ENCODE measurements around the gene SPPL2A. TPM values are rescaled to one million over a fixed set of nuclear protein-coding genes. Genes with fewer than 3 reads are reported as not detected.

SPPL2A gene
- polyA plus RNA-seq, 1 of the 3 experiments (the other 2 are of a cell fraction): 21.6 TPM

DNA sequence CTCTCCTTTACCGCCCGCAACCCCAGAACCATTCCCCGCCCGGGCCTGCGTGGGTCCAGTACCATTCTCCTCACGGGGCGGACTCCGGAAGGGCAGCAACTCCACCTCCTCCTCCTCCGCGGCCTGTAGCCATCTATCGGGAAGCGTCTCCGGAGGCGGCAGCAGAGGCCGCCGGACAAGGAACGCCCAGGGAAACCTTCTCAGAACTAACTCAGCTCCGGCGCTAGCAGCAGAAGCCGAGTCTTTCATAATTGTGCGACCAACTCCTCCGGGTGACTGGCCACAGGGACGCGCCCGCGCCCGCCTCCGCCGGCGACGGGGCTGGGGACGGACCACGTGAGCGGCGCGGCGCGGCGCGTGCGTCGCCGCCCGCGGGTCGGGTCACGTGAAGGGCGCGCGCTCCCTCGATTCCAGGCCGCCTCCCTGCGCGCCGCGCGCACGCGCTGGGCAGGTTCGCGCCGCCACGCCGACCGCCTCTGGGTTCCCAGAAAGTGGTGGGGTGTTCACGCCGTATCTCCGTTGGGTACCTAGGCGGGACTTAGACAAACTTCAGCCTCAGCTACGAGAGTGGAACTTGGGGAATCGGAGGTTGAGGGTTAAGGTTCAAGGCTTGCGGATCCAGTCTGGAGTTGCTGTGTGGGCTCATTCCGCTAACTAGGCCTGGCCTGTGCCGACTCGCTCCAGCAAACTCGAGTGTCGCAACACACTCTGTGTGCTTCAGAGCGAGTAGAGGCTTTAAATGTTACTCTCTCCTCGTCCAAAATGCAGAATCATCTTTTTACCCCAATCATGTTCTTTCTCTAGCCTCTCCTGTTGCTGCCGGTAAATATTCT is 78.8 kb downstream of the SPPL2A start, which contains the start of gene TRPM7 (continued):
- TF ChIP-seq RFX5 (IDR thresholded peaks at IDR 0.05; ENCODE audit: low read length) (no peak), NFIC (IDR thresholded peaks at IDR 0.05; ENCODE audit: borderline replicate concordance) (no peak), NRF1 (IDR thresholded peaks at IDR 0.05; ENCODE audit: low read depth, low read length) (peak; percentile 83), YY1 (IDR thresholded peaks at IDR 0.05; ENCODE audit: low read depth) (no peak), FOXM1 (IDR thresholded peaks at IDR 0.05; ENCODE audit: low read depth) (no peak), FOSL2 (IDR thresholded peaks at IDR 0.05; ENCODE audit: borderline replicate concordance, low read depth) (no peak), SIN3A (IDR thresholded peaks at IDR 0.05; ENCODE audit: borderline replicate concordance, low read depth, low read length) (0 out of 2 replicates have a peak, but pooled peaks have one; percentile 42), MEF2A (IDR thresholded peaks at IDR 0.05; ENCODE audit: borderline replicate concordance, low read depth) (no peak), SMC3 (IDR thresholded peaks at IDR 0.05; ENCODE audit: low read depth, low read length) (no peak), PBX3 (IDR thresholded peaks at IDR 0.05) (no peak), FOXJ3 (CRISPR knock-in tag; IDR thresholded peaks at IDR 0.05) (no peak), ZBTB33 (IDR thresholded peaks at IDR 0.05; ENCODE audit: borderline replicate concordance, low read depth) (no peak), GATA2 (CRISPR knock-in tag; IDR thresholded peaks at IDR 0.05) (no peak), RAD21 (IDR thresholded peaks at IDR 0.05; ENCODE audit: low read length) (no peak), TEAD4 (IDR thresholded peaks at IDR 0.05; ENCODE audit: borderline replicate concordance, insufficient read depth) (no peak), RCOR1 (IDR thresholded peaks at IDR 0.05; ENCODE audit: low read length) (0 out of 2 replicates have a peak, but pooled peaks have one; percentile 11), MXI1 (IDR thresholded peaks at IDR 0.05; ENCODE audit: low read depth, low read length) (peak; percentile 92), USF1 (IDR thresholded peaks at IDR 0.05; ENCODE audit: borderline replicate concordance, low read depth) (peak; percentile 92), POLR2AphosphoS5 (IDR thresholded peaks at IDR 0.05; ENCODE audit: low read depth, low read length) (peak; percentile 75), GABPA (IDR thresholded peaks at IDR 0.05; ENCODE audit: low read depth) (0 out of 2 replicates have a peak, but pooled peaks have one; percentile 9)
- TF ChIP-seq, protein P1, sequence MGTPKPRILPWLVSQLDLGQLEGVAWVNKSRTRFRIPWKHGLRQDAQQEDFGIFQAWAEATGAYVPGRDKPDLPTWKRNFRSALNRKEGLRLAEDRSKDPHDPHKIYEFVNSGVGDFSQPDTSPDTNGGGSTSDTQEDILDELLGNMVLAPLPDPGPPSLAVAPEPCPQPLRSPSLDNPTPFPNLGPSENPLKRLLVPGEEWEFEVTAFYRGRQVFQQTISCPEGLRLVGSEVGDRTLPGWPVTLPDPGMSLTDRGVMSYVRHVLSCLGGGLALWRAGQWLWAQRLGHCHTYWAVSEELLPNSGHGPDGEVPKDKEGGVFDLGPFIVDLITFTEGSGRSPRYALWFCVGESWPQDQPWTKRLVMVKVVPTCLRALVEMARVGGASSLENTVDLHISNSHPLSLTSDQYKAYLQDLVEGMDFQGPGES (IDR thresholded peaks at IDR 0.05; ENCODE audit: low read depth, low read length): no peak
- TF ChIP-seq, protein P2, sequence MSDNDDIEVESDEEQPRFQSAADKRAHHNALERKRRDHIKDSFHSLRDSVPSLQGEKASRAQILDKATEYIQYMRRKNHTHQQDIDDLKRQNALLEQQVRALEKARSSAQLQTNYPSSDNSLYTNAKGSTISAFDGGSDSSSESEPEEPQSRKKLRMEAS (IDR thresholded peaks at IDR 0.05; ENCODE audit: low read depth): peak; percentile 79

All from SK-N-SH (cell line).